AG08396 (cell line): ENCODE data around the gene SLC25A42.
"Not testable (repeated sequence)": the region's sequence is repeated elsewhere in the genome, so short reads cannot be mapped to it uniquely, and the experiment has no call there.

ENCODE experiments used
- DNase-seq: peaks from one replicate; pipeline ENCODE4 v3.0.0; 2012; ENCODE audit warnings: low spot score, mixed read lengths

The SLC25A42 gene

GRCh38 chr19:19068659-19069654 is 5.2 kb downstream of the SLC25A42 start:
- DNase-seq = no peak

- no peak for DNase-seq
Measured at GRCh38 chr19:19071897-19072296, 8.1 kb downstream of the SLC25A42 start.

- DNase-seq = no peak
Measured at GRCh38 chr19:19074196-19074882, 10.5 kb downstream of the SLC25A42 start.

- no peak for DNase-seq
Measured at GRCh38 chr19:19075126-19075525, 11.3 kb downstream of the SLC25A42 start.

- DNase-seq = no peak
Measured at GRCh38 chr19:19076476-19076875, 12.7 kb downstream of the SLC25A42 start.

- no peak for DNase-seq
Measured at GRCh38 chr19:19077103-19077502, 13.3 kb downstream of the SLC25A42 start.

- no peak for DNase-seq
Measured at GRCh38 chr19:19078801-19079200, 15.0 kb downstream of the SLC25A42 start.

- DNase-seq = no peak
Measured at GRCh38 chr19:19079571-19079970, 15.8 kb downstream of the SLC25A42 start.

GRCh38 chr19:19081642-19082151 is 17.9 kb downstream of the SLC25A42 start:
- no peak for DNase-seq

GRCh38 chr19:19083413-19084178 is 19.8 kb downstream of the SLC25A42 start:
- DNase-seq = no peak

- no peak for DNase-seq
Measured at GRCh38 chr19:19087676-19088075, 23.9 kb downstream of the SLC25A42 start.

GRCh38 chr19:19094513-19094912 is 30.7 kb downstream of the SLC25A42 start:
- no peak for DNase-seq

GRCh38 chr19:19095691-19096090 is 31.9 kb downstream of the SLC25A42 start:
- no peak for DNase-seq

GRCh38 chr19:19096641-19097627 is 33.1 kb downstream of the SLC25A42 start:
- no peak for DNase-seq

- no peak for DNase-seq
Measured at GRCh38 chr19:19098084-19098702, 34.4 kb downstream of the SLC25A42 start.

GRCh38 chr19:19098703-19099632 is 35.2 kb downstream of the SLC25A42 start:
- DNase-seq = no peak

- DNase-seq = no peak
Measured at GRCh38 chr19:19101540-19101939, 37.7 kb downstream of the SLC25A42 start.

GRCh38 chr19:19102566-19102965 is 38.8 kb downstream of the SLC25A42 start:
- DNase-seq = not testable (repeated sequence)

- no peak for DNase-seq
Measured at GRCh38 chr19:19103167-19103566, 39.4 kb downstream of the SLC25A42 start.
